ENCODE results near the gene ANKZF1.

The ANKZF1 gene

GRCh38 chr2:219207884-219208740 is 21.5 kb upstream of the ANKZF1 start:
- peak; percentile 44 for DNase-seq

GRCh38 chr2:219209236-219210195 is 20.1 kb upstream of the ANKZF1 start:
- DNase-seq, result no peak

DNA sequence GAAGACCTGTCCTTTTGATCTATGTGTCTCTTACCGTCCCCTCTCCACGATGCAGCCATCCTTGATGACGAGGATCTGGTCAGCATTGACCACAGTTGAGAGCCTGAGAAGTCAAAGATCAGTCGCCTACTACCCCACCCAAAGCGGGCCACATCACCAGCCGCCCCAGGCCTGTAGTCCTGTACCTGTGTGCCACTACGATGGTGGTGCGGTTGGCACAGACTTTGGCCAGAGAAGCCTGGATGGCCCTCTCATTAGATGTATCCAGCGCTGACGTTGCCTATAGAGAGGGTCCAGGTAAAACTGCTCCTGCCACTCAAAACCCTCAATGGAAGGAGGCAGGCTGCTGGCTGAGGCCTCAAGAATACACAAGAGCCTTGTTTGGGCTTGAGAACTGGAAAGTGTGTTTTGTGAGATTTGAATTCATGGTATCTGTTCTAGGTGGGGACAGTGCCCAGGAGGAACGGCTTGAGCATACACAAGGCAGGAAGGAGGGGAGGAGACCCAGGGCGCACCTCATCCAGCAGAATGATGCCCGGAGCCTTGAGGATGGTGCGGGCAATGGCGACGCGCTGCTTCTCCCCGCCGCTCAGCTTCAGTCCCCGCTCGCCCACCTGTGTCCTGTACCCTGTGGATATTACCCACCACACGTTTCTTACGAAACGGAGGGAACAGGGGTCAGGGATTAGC is 19.3 kb upstream of the ANKZF1 start:
- no peak for DNase-seq

DNA sequence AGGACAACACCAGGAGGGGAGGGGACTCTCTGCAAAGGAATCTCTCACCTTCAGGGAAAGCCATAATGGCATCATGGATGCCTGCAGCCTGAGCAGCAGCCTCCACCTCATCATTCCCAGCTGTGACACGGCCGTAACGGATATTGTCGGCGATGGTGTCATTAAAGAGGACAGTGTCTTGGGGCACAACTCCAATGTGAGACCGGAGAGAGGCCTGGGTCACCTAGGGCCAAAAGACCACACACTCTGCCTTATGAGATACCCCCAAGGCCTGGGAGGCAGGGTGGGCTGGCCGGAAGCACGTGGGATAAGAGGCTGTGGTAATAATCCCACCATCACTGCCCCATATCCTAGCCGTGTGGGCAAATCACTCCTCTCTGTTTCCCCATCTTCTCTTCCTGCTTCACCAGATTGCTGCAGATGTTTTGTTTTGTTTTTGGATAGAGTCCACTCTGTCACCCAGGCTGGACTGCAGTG is 18.7 kb upstream of the ANKZF1 start:
- no peak for DNase-seq

DNA sequence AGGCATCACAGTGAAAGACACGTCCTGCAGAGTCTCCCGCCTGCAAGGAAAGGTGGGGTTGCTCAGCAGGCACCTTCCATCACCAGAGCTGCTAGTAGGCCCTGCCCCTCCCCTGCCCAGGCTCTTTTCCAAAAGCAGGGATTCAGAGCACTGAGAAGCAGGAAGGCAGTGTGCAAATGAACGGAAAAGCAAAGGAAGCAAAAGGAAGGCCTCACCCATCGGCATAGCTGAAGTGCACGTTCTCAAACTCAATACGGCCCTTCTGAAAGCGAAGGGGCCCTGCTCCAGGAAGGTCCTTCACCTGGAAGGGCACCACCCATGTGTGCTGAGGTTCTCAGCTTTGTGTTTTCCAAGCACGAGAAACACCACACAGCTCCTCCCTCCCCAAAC is 16.6 kb upstream of the ANKZF1 start:
- no peak for DNase-seq

DNA sequence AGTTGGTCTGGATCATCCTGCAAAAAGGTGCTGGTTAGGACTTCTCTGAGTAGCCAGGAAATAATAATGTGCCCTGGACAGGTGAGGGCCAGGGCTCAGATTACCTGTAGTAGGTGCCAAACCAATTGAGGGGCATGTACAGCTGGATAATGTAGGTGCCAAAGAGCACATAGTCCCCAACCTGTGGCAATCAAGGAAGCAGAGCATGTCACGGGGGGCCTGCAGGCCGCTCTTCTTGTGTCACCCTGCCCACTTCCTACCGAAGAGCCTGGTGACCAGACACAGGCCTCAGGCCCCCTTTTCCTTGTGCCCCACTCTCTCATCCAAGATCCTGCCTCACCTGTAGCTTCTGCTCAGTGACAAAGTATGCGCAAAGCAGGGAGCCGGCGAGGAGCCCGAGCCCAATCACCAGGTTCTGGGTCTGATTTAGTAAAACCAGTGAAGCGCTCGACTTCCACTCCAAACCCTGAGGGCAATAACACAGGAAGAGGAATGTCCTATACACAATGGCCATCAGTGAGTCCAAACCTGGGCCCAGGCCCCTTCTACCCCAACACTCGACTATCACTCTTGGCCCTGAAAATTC is 16.0 kb upstream of the ANKZF1 start:
- DNase-seq, result no peak

DNA sequence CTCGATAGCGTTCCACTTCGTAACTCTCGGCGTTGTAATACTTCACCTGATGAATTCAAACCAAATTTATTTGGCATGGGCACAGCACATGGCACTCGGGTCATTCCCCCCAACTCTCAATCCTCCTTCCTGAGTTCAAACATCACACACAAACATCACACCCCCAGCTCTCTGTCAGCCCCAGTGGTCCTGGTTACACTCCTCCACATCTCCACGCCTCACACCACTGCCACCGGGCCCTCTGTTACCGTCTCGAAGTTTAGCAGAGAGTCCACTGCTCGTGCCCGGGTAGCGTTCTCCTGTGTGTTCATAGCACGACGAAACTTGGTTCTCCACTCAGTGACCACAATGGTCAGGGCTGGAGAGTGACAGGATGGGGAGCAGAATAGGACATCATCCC is 15.5 kb upstream of the ANKZF1 start:
- DNase-seq, result no peak

GRCh38 chr2:219214786-219215185 is 14.8 kb upstream of the ANKZF1 start:
- no peak for DNase-seq

- DNase-seq, result no peak
Measured at GRCh38 chr2:219215871-219216534, 13.6 kb upstream of the ANKZF1 start.

DNA sequence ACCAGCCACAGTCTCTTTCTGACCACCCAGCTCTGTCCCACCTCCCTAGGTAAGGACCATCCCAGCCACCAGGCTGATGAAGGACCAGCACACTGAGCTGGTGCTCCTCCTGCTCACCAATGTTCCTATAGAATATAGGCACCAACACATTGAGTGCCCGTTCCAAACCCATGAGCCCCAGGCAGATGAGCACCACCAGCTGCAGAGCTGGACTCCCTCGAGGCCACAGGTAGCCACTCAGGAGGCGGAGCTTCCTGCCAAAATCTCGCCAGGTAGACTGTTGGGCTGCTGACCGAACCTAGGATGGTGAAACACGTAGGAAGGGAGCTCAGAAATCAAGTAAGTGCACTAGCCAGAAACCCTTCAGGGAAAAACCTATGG is 13.1 kb upstream of the ANKZF1 start:
- no peak for DNase-seq

DNA sequence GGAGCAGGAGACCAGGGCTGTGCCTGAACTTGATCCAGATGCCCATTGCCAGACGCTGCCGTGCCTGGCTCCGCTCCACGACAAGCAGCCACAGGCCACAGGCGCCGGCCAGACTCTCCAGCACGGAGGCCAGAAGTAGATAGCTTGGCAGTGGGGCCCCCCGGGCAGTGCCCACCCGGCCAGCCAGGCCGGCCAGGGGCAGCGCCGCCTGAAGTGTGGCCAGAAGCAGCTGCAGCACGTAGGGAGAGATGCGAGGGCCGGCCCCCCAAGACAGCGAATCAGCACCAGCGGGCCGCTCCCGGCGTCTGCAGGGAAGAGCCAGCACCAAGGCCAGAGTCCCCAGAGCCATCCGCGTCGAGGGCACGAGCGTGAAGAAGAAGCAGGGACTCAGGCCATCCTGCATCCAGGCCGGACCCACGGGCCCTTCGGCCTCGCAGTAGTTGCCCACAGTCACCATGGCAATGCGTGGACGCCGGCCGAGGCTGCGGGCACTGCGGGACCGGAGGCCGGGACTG is 11.3 kb upstream of the ANKZF1 start:
- peak; percentile 80 for DNase-seq

DNA sequence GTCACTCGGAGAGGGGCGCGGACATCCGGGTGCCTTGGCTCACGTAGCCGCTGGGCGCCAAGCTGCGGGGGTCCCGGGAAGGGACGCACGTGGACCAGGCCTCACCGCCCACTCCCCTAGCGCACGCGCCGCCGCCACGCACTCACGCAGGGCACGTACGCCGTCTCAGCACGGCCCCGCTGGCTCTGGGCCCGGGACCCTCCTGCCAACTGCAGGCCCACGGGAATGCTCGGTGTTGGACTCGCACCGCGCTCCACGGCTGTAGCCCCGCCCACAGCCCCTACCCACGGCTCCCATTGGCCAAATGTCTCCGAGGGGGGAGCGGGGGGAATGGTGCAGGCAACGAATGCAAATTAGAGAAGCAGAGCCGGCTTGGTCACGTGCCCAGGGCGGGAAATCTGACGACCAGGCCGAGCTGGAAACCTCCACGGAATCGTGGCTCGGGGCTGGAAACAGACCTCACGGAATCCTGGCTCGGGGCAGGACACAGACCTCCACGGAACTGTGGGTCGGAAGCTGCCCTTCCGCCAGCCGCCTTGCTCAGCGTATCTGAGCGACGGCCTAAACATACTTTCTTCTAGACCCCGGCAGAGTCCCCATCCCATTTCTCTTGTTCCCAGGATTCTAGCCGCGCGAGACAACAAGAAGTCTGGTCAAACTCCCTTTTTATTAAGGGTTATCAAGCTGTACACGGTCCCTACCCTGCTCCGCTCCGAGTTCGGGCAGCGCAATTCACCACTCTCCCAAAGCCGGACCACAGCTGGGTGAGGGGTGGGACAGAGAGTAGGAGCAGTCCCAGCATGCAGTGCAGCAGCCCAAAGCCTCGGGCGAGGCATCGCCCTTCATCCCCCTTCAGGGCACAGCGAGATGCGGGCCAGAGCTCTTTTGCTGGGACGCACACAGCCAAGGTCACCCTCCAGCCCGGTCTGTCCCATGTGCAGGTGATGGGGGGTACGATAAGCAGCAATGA is 10.6 kb upstream of the ANKZF1 start, which contains the start of gene ABCB6:
TSS of gene ABCB6 (minus strand) at position 227 of the 970 bp plus-strand sequence. CDS start 285 bp downstream, outside the sequence.
- DNase-seq, result peak; percentile 95

- DNase-seq, result no peak
Measured at GRCh38 chr2:219219784-219220532, 9.6 kb upstream of the ANKZF1 start.

- no peak for DNase-seq
Measured at GRCh38 chr2:219220652-219221402, 8.8 kb upstream of the ANKZF1 start.

DNA sequence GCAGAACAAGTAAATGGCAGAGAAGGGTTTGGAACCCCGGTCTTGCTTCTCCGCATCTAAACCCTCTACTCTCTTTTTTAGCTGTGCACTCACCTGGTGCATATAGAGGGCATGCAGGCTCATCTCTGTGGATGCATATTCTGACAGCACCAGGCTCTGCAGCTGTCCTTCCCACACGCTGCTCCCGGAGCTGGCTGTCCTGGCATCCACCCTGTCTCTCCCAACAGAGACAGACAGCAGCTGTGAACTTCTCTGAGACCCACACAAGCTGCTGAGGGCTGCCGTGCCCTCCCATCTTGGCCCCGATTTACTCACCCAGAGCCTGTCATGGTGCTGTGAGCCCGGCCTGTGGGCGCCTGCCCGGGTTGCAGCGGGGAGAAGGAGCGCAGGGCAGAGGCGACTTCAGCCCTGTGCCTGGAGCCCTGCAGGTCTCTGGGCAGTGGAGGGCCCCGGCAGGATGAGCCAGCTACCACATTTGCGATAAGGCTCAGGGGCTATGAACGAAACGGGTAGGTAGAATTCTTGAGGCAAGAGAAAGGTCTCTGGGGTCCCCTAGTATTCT is 7.6 kb upstream of the ANKZF1 start:
- DNase-seq, result no peak

DNA sequence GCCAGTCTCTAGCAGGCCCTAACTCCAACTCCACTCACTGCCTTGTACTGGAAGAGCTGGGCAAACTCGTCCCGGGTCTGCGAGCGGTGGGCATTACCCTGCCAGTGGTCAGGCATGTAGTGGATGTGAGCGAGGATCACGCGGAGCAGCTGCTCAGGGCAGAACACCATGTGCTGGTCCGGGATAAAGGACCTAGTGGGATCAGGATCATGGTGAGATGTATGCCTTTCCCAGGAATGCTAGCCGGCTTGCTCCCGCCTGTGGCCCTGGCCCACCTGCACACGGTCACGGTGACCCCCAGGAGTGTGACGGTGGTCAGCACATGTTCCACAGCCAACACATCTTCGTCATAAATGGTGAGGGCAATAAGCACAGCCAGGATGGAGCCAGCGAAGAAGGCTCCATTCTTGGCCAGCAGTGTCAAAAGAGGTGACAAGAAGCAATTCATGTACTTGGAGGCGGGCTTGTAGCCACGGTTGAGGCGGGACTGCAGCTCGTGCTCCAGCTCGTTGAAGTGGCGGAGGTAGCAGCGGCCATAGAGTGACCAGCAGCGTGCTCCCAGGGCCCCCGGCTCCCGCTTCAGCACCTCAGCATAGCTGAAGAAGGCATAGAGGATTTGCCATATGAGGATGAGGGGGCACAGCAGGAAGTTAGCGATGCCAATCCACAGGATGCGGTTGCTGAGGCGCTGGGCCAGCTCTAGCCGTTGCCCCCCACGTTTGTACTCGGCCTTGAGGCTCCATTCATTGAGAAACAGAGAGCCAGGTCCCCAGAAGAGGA is 5.6 kb upstream of the ANKZF1 start:
- no peak for DNase-seq

DNA sequence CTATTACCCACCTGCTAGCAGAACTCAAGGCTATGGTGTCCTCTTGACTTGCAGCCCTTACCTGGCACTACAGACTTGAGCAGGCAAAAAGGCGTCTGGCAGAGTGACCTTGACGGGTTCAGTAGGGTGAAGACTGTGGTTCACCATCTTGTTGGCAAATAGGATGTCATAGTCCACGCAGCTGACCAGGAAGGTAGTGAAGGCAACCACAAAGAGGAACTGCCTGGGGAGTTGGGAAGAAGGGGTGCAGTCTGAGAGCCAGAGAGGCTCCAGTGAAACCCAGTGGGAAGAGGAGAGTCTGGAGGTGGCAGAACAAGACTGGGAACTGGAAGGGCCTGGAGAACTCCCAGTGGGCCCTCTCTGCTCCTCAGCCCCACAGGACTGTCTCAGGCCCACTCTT is 4.3 kb upstream of the ANKZF1 start:
- DNase-seq, result no peak

Measured in fibroblast of skin of back (primary cell).